GM23248 (cell line): ENCODE data around the gene DIS3L. TPM values are rescaled to one million over a fixed set of nuclear protein-coding genes. Genes with fewer than 3 reads are reported as not detected.

Experiments used
- DNase-seq: peaks from one replicate; pipeline ENCODE4 v3.0.0-alpha.2; 2015
- H2AFZ ChIP-seq: fragments of 200-600 bp; sonication (generic); 2 replicates; pipeline ENCODE4 v1.6.1; 2016; ENCODE audit warnings: antibody characterized with exemption
- H3F3A ChIP-seq: fragments of 200-600 bp; sonication (generic); 2 replicates; pipeline ENCODE4 v1.6.1; 2016; ENCODE audit warnings: mild to moderate bottlenecking, antibody characterized with exemption, mixed run types; ENCODE audit not compliant: insufficient read depth
- H3K27ac ChIP-seq: fragments of 200-600 bp; sonication (generic); 2 replicates; pipeline ENCODE4 v1.5.1; 2016; ENCODE audit warnings: mild to moderate bottlenecking
- H3K27me3 ChIP-seq: fragments of 200-600 bp; sonication (generic); replicated peaks from 2 replicates; pipeline ENCODE4 v1.6.1; 2016; ENCODE audit warnings: mild to moderate bottlenecking; ENCODE audit not compliant: insufficient read depth
- H3K36me3 ChIP-seq: fragments of 200-600 bp; sonication (generic); 2 replicates; pipeline ENCODE4 v1.6.1; 2016; ENCODE audit warnings: low read depth, mild to moderate bottlenecking
- H3K4me1 ChIP-seq: fragments of 200-600 bp; sonication (generic); 2 replicates; pipeline ENCODE4 v1.6.1; 2016; ENCODE audit warnings: mild to moderate bottlenecking; ENCODE audit not compliant: insufficient read depth
- H3K4me2 ChIP-seq: fragments of 200-600 bp; sonication (generic); one replicate; pipeline ENCODE4 v1.6.1; 2016; ENCODE audit warnings: mild to moderate bottlenecking; ENCODE audit not compliant: unreplicated experiment
- H3K4me3 ChIP-seq: fragments of 200-600 bp; sonication (generic); 2 replicates; pipeline ENCODE4 v1.5.1; 2016; ENCODE audit warnings: mild to moderate bottlenecking
- H3K79me2 ChIP-seq: fragments of 200-600 bp; sonication (generic); 2 replicates; pipeline ENCODE4 v1.6.1; 2016; ENCODE audit warnings: mild to moderate bottlenecking; ENCODE audit not compliant: insufficient read depth
- H3K9ac ChIP-seq: fragments of 200-600 bp; sonication (generic); 2 replicates; pipeline ENCODE4 v1.6.1; 2016; ENCODE audit warnings: mild to moderate bottlenecking
- H3K9me2 ChIP-seq: fragments of 200-600 bp; sonication (generic); 2 replicates; pipeline ENCODE4 v1.6.1; 2016; ENCODE audit warnings: mixed run types, mild to moderate bottlenecking, moderate library complexity; ENCODE audit not compliant: insufficient read depth
- H3K9me3 ChIP-seq: fragments of 200-600 bp; sonication (generic); one replicate; pipeline ENCODE4 v1.6.1; 2017; ENCODE audit warnings: low read depth
- H4K20me1 ChIP-seq: fragments of 200-600 bp; sonication (generic); 2 replicates; pipeline ENCODE4 v1.6.0; 2016; ENCODE audit not compliant: insufficient read depth
- EZH2 ChIP-seq: fragments of 200-600 bp; sonication (generic); IDR thresholded peaks from 2 replicates; pipeline ENCODE4 v1.6.1; 2018; ENCODE audit warnings: antibody characterized with exemption, mild to moderate bottlenecking; ENCODE audit not compliant: insufficient read depth, poor library complexity, severe bottlenecking
- EZH2phosphoT487 ChIP-seq: fragments of 200-600 bp; sonication (generic); IDR thresholded peaks from 2 replicates; pipeline ENCODE4 v1.6.1; 2018; ENCODE audit warnings: antibody characterized with exemption, moderate library complexity, mild to moderate bottlenecking, low read depth; ENCODE audit not compliant: insufficient read depth
- WGBS, 2 experiments: methylation state at CpG; one replicate each; pipeline ENCODE4 v1.1.6; 2015 to 2017; ENCODE audit warnings: low lambda C conversion rate in 2 of 2, low coverage in 1 of 2; ENCODE audit errors: missing lambda C conversion rate in 2 of 2; 5-methylcytosine and 5-hydroxymethylcytosine counted together
- in situ Hi-C: fragments of 300-500 bp; cut with MboI; formaldehyde crosslinking; loops from 2 replicates; pipeline ENCODE4 v1.15.0; 2020
- polyA plus RNA-seq: library from polyadenylated mRNA; unstranded; fragments of >200 nt; fragmentation: Nextera tagmentation; extraction: Ambion mirVana; gene quantifications from 2 replicates; pipeline ENCODE4 v1.2.1, GENCODE V29; 2016
- total RNA-seq: library from RNA; depleted of rRNA; stranded (reverse); fragments of >200 nt; shearing (Covaris generic); gene quantifications from 2 replicates; pipeline ENCODE4 v1.2.3, GENCODE V29; 2014

The DIS3L gene
- total and polyA plus RNA-seq, 2 experiments from 2014 or later = 15.6 to 23.7 TPM

- in situ Hi-C loops = no loop called here
These were observed 69.4 kb downstream of the DIS3L start for GRCh38 chr15:66362776-66363175.

GRCh38 chr15:66364944-66365528, 71.7 kb downstream of the DIS3L start:
- 71 to 83% methylated on average over 3 of the region's 3 CpGs for WGBS, 2 experiments

More at GRCh38 chr15:66362776-66363175, 69.4 kb downstream of the DIS3L start:
- H3K4me1 ChIP-seq = no peaks in the 10 kb centered on the region
- no peaks in the 10 kb centered on the region for H3K27me3 ChIP-seq
- no peak for TF ChIP-seq EZH2phosphoT487
- TF ChIP-seq EZH2 = no peak
- no peaks in the 10 kb centered on the region for H3K36me3 ChIP-seq
- no peaks in the 10 kb centered on the region for H3K79me2 ChIP-seq
- DNase-seq = no peak
- H3K27ac ChIP-seq = no peak overlapping the region
- H3K9me2 ChIP-seq = no peaks in the 10 kb centered on the region
- H2AFZ ChIP-seq = no peak overlapping the region
- H3K9me3 ChIP-seq = no peaks in the 10 kb centered on the region
- no peak overlapping the region for H3K9ac ChIP-seq
- H3F3A ChIP-seq = no peaks in the 10 kb centered on the region
- no peak overlapping the region for H3K4me2 ChIP-seq
- no peaks in the 10 kb centered on the region for H4K20me1 ChIP-seq
- 71 to 100% methylated on average over 1 of the region's 1 CpG for WGBS, 2 experiments
- no peak overlapping the region for H3K4me3 ChIP-seq

GRCh38 chr15:66369773-66370651, 76.6 kb downstream of the DIS3L start:
- Histone ChIP-seq H3K4me1 (no peaks in the 10 kb centered on the region), H3K9ac (no peak overlapping the region), H3K27me3 (no peaks in the 10 kb centered on the region), H4K20me1 (no peaks in the 10 kb centered on the region), H3K79me2 (no peaks in the 10 kb centered on the region), H3F3A (no peaks in the 10 kb centered on the region), H3K27ac (no peak overlapping the region), H3K4me2 (no peak overlapping the region), H3K36me3 (no peaks in the 10 kb centered on the region), H3K9me3 (no peaks in the 10 kb centered on the region), H3K4me3 (no peak overlapping the region), H3K9me2 (no peaks in the 10 kb centered on the region), H2AFZ (peak overlapping the region; percentile 71)
- 53 to 56% methylated on average over 12 of the region's 12 CpGs for WGBS, 2 experiments
- in situ Hi-C loops = no loop called here
- DNase-seq = peak; percentile 2
- TF ChIP-seq EZH2 = no peak

More at GRCh38 chr15:66364944-66365528, 71.7 kb downstream of the DIS3L start:
- in situ Hi-C loops = no loop called here
- H3K79me2 ChIP-seq = no peaks in the 10 kb centered on the region
- no peak overlapping the region for H3K27ac ChIP-seq
- H3K36me3 ChIP-seq = no peaks in the 10 kb centered on the region
- no peaks in the 10 kb centered on the region for H3K9me2 ChIP-seq
- H4K20me1 ChIP-seq = no peaks in the 10 kb centered on the region
- H3K9me3 ChIP-seq = no peaks in the 10 kb centered on the region
- H2AFZ ChIP-seq = no peak overlapping the region
- no peak for TF ChIP-seq EZH2
- TF ChIP-seq EZH2phosphoT487 = no peak
- H3K4me3 ChIP-seq = no peak overlapping the region
- no peaks in the 10 kb centered on the region for H3K27me3 ChIP-seq
- no peak for DNase-seq
- H3F3A ChIP-seq = no peaks in the 10 kb centered on the region
- H3K4me2 ChIP-seq = no peak overlapping the region
- H3K4me1 ChIP-seq = no peaks in the 10 kb centered on the region
- no peak overlapping the region for H3K9ac ChIP-seq

- Histone ChIP-seq H3K9ac (no peak overlapping the region), H3K27me3 (no peaks in the 10 kb centered on the region), H3K9me3 (no peaks in the 10 kb centered on the region), H3K36me3 (no peaks in the 10 kb centered on the region), H3F3A (no peaks in the 10 kb centered on the region), H3K4me3 (no peak overlapping the region), H3K9me2 (no peaks in the 10 kb centered on the region), H2AFZ (no peak overlapping the region), H3K4me2 (no peak overlapping the region), H3K4me1 (no peaks in the 10 kb centered on the region), H3K27ac (no peak overlapping the region), H3K79me2 (no peaks in the 10 kb centered on the region), H4K20me1 (no peaks in the 10 kb centered on the region)
- WGBS, 2 experiments = 85 to 90% methylated on average over 4 of the region's 4 CpGs
- TF ChIP-seq EZH2 (no peak), EZH2phosphoT487 (no peak)
- in situ Hi-C loops = no loop called here
- no peak for DNase-seq
These were observed 80.8 kb downstream of the DIS3L start for GRCh38 chr15:66374179-66374578.
